GM12874 (cell line): ENCODE data around the gene MST1.

Experiments used
- CTCF ChIP-seq: IDR thresholded peaks from 2 replicates; pipeline ENCODE4 v1.5.1; 2011; ENCODE audit warnings: low read depth, mild to moderate bottlenecking, control low read depth, low read length, moderate library complexity; ENCODE audit not compliant: insufficient read depth

MST1 gene

DNA sequence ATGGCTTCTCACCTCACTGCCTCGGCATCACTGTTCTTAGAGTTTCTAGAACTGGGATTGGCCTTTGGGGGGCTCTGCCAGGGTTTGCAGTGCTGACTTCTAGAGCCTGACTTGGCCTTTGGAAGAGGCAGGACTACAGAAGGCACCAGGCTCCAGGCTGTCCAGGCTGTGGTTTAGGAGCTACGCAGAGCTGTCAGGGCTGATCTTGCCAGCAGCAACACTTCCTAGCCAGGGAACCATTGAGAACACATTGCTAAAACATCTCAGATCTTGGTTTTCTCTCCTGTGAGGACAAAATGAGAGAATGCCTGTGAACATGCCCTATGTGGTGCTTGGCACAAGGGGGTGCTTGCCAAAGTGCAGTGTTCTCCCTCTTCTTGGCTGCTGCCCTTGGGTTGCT is 49.7 kb downstream of the MST1 start:
- no peak for TF ChIP-seq CTCF

DNA sequence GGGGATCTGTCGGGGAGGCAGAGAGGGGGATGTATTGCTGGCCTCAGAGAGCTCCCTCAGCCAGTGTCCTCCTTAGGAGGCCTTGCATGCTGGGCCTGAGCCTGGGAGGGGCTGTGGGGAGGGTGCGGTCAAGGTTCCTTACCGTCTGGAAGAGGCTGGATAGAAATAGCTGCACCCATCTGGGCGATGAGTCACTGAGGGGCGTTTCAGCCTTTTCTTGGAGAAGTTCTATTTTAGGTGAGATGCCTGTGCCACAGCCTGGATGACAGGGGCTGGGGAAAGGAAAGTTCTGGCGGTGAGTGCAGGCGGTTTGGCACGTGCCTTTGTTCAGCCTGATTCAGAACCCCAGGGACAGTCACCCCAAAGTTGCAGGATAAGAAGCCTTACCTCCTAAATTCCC is 50.8 kb downstream of the MST1 start:
- TF ChIP-seq CTCF = no peak

DNA sequence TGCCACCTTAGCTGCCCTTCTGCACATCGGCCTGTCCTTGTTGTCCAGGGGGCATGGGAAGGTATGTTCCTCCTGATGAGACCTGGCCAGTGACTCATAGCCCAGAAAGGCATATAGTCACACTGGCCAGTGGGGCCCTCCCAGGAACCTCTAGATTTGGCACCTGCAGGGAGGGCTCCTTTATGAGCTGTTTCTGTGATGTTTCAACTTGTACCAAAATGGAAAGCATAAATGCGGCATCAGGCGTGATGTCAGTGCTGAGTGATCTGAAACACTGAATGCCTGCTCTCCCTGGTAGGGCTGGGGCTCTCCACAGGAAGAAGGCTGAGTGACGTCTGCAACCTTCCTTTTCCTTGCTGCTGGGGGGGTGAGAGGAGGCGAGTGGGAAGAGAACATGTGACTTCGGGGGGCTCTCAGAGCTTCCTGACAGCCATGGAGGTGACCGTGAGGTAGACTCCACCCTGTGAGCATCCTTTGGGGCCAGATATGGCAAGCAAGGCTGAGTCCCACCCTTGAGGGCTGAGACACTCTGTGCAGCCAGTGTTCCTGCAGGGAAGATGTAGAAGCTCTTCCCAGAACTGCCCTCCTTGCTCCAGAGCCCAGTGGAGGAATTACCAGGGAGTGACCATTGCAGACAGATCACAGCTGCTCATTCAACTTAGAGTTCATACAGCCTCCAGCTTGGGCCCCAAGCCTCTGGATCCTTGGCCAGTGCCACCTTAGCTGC is 52.2 kb downstream of the MST1 start:
- TF ChIP-seq CTCF = no peak

DNA sequence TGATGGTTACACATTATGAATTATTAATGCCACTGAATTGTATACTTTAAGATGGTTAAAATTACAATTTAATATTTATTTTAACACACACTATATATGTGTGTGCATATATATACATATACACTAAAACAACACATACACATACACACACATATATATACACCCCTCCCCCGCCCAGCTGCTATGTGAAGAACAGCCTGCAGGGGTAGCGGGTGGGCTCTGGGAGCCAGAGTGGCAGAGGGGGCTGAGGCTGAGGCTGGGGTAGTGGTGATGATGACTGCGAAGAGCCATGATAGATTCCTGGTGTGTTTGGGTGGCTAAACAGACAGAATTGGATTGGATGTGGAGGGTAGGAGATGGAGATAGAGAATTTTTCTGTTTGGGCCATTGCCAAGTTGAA is 54.5 kb downstream of the MST1 start:
- no peak for TF ChIP-seq CTCF
